Common myeloid progenitor, CD34-positive (primary cell): ENCODE data around the gene SFXN5.
A peak's percentile ranks its signal among the peaks of the same experiment; 100 is the strongest.

Experiments
- CTCF ChIA-PET: fragments of 350-600 bp; sonication (Branson Sonifier 250); formaldehyde crosslinking; loops from one replicate; lab custom pipeline; 2021; ENCODE audit warnings: antibody characterized with exemption; lab: Charles Lee
- POLR2A ChIA-PET: fragments of 350-600 bp; sonication (Branson Sonifier 250); formaldehyde crosslinking; loops from one replicate; lab custom pipeline; 2021; ENCODE audit warnings: antibody characterized with exemption; lab: Charles Lee
- DNase-seq, 3 donors: peaks; one replicate each; pipeline versions ENCODE4 v3.0.0 to v3.0.0-alpha.2; 2013
- H3K27ac ChIP-seq, 2 experiments: 1 replicate in 1 of 2; 2 replicates in 1 of 2; pipeline ENCODE4 v1.7.0; 2013; ENCODE audit warnings: inconsistent platforms in 2 of 2, low read length in 2 of 2, mild to moderate bottlenecking in 2 of 2, low read depth in 1 of 2, moderate library complexity in 1 of 2; ENCODE audit not compliant: severe bottlenecking in 2 of 2, insufficient read depth in 1 of 2, poor library complexity in 1 of 2
- H3K27me3 ChIP-seq, 5 experiments: replicated peaks in 2 of 5; 1 replicate in 3 of 5; 2 replicates in 2 of 5; pipeline versions ENCODE4 v1.6.1 to v1.7.0; 2013; ENCODE audit warnings: low read length in 4 of 5, mild to moderate bottlenecking in 2 of 5, moderate library complexity in 2 of 5, inconsistent platforms in 1 of 5; ENCODE audit not compliant: insufficient read depth in 5 of 5, control insufficient read depth in 4 of 5
- H3K36me3 ChIP-seq, 4 experiments: 1 replicate in 2 of 4; 2 replicates in 2 of 4; pipeline versions ENCODE4 v1.6.1 to v1.7.0; 2013; ENCODE audit warnings: low read length in 3 of 4, control low read depth in 1 of 4, mild to moderate bottlenecking in 1 of 4; ENCODE audit not compliant: control insufficient read depth in 4 of 4, insufficient read depth in 4 of 4
- H3K4me1 ChIP-seq, 4 experiments: 1 replicate in 3 of 4; 2 replicates in 1 of 4; pipeline versions ENCODE4 v1.6.1 to v1.7.1; 2013; ENCODE audit warnings: low read length in 3 of 4, mild to moderate bottlenecking in 3 of 4, control low read depth in 1 of 4, inconsistent platforms in 1 of 4, moderate library complexity in 1 of 4; ENCODE audit not compliant: control insufficient read depth in 4 of 4, insufficient read depth in 4 of 4; ENCODE audit errors: control extremely low read depth in 1 of 4
- H3K4me3 ChIP-seq, 7 experiments: 1 replicate in 4 of 7; 2 replicates in 3 of 7; pipeline versions ENCODE4 v1.5.1 to v1.7.0; 2013; ENCODE audit warnings: mild to moderate bottlenecking in 7 of 7, low read length in 6 of 7, moderate library complexity in 6 of 7, inconsistent platforms in 2 of 7, low read depth in 2 of 7, control low read depth in 1 of 7; ENCODE audit not compliant: insufficient read depth in 4 of 7, control insufficient read depth in 1 of 7; ENCODE audit errors: extremely low read depth in 1 of 7
- H3K9me3 ChIP-seq, 5 experiments: 1 replicate in 4 of 5; 2 replicates in 1 of 5; pipeline versions ENCODE4 v1.6.1 to v1.7.1; 2013; ENCODE audit warnings: low read length in 4 of 5, mild to moderate bottlenecking in 2 of 5, inconsistent platforms in 1 of 5, low read depth in 1 of 5, moderate library complexity in 1 of 5; ENCODE audit not compliant: control insufficient read depth in 4 of 5, insufficient read depth in 2 of 5; ENCODE audit errors: control extremely low read depth in 1 of 5
- WGBS: methylation state at CpG from one replicate; pipeline ENCODE4 v1.1.5; 2013; ENCODE audit not compliant: insufficient coverage; 5-methylcytosine and 5-hydroxymethylcytosine counted together

The SFXN5 gene

DNA sequence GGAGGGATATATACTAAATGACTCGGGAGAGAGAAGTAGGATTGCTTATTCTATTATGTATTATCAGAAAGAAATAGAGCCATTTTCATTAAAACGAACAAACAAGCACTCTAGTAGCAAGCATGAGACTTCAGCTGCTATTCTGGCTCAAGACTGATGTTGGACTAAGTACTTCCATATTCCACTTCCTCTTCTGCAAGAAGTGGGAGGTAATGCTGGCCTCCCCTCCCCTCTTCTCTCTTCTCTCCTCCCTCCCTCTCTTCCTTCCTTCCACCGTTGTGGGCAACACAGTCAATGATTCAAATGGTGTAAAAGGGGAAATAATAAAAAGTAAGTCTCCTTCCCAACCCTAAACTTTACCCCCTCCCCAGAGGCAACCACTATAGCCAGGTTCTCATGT, 91.6 kb downstream of the SFXN5 start:
- Histone ChIP-seq H3K27ac (no peak overlapping the region), H3K4me1 (peaks cover 0 to 11% (median 3%) of the 10 kb centered on the region in 4 experiments), H3K4me3 (no peak overlapping the region), H3K9me3 (no peaks in the 10 kb centered on the region), H3K36me3 (peaks cover 0 to 14% (median 4%) of the 10 kb centered on the region in 4 experiments), H3K27me3 (no peaks in the 10 kb centered on the region)
- CTCF ChIA-PET = interaction anchor here (0.9 to 2.3 kb wide), 3 partner anchors 12 to 90 kb away, joined by 3 to 8 read pairs (median 4); no protein-coding TSS in a partner anchor
- no CpG with 5 or more reads among the region's 3 CpGs for WGBS
- POLR2A ChIA-PET = no interaction called here
- peak; percentile 49 to 87 (median 79) for DNase-seq

DNA sequence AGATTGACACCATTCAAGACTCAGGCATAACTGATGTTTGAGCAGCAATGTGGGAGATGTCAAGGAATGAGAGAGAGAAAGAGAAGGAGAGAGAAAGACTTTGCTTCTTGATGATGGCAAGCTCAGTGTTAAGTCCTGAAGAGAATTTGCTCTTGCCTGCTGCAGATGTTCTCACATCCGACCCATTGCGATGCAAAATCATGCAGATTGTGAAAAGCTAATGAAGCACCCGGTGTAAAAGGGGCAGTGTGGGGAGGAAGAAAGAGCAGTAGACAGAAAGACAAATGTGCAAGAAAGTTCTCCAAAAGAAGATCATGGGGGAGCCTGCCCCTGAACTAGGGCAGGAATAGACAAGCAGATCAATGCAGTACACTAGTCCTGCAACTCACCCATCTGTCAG, 96.5 kb downstream of the SFXN5 start:
- CTCF ChIA-PET = interaction anchor here (1.4 to 5.9 kb wide), 5 partner anchors 9 to 182 kb away, joined by 3 to 86 read pairs (median 13); partner anchors contain the start of gene SPR
- no CpG with 5 or more reads among the region's 3 CpGs for WGBS
- POLR2A ChIA-PET = interaction anchor here (0.6 kb wide), 1 partner anchor 613 kb away, joined by 3 read pairs; no protein-coding TSS in a partner anchor

DNA sequence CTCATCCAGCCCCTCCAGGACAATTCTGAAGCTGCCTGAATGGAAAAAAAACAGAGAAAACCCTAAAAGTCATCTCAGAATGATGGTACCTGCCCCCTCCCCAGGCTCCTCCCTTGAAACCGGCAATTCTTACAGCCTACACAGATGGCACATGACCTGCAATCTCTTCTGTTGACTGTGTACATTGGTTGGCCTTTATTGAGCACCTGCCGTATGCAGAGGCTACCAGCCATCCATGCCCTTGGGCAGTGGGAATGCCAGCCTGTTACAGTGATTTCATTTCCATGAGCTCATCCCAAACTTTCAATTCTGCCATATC, 97.1 kb downstream of the SFXN5 start:
- no peak overlapping the region for H3K4me3 ChIP-seq
- peaks cover 0 to 4% (median 0%) of the 10 kb centered on the region in 5 experiments for H3K27me3 ChIP-seq
- no peak overlapping the region for H3K27ac ChIP-seq
- CTCF ChIA-PET = interaction anchor here (0.8 to 5.9 kb wide), 13 partner anchors 9 to 203 kb away, joined by 3 to 86 read pairs (median 5); partner anchors contain the start of gene SPR
- 100% methylated on average over 1 of the region's 2 CpGs for WGBS
- H3K9me3 ChIP-seq = no peaks in the 10 kb centered on the region
- POLR2A ChIA-PET = interaction anchor here (0.6 kb wide), 1 partner anchor 613 kb away, joined by 3 read pairs; no protein-coding TSS in a partner anchor
- no peaks in the 10 kb centered on the region for H3K4me1 ChIP-seq
- peaks cover 0 to 8% (median 3%) of the 10 kb centered on the region in 4 experiments for H3K36me3 ChIP-seq
- no peak for DNase-seq

More for the DNA sequence above, 96.5 kb downstream of the SFXN5 start:
- Histone ChIP-seq H3K4me3 (no peak overlapping the region), H3K27me3 (peaks cover 0 to 4% (median 0%) of the 10 kb centered on the region in 5 experiments), H3K4me1 (peaks cover 0 to 3% (median 1%) of the 10 kb centered on the region in 4 experiments), H3K27ac (no peak overlapping the region), H3K9me3 (no peaks in the 10 kb centered on the region), H3K36me3 (peaks cover 0 to 8% (median 3%) of the 10 kb centered on the region in 4 experiments)
- no peak for DNase-seq

DNA sequence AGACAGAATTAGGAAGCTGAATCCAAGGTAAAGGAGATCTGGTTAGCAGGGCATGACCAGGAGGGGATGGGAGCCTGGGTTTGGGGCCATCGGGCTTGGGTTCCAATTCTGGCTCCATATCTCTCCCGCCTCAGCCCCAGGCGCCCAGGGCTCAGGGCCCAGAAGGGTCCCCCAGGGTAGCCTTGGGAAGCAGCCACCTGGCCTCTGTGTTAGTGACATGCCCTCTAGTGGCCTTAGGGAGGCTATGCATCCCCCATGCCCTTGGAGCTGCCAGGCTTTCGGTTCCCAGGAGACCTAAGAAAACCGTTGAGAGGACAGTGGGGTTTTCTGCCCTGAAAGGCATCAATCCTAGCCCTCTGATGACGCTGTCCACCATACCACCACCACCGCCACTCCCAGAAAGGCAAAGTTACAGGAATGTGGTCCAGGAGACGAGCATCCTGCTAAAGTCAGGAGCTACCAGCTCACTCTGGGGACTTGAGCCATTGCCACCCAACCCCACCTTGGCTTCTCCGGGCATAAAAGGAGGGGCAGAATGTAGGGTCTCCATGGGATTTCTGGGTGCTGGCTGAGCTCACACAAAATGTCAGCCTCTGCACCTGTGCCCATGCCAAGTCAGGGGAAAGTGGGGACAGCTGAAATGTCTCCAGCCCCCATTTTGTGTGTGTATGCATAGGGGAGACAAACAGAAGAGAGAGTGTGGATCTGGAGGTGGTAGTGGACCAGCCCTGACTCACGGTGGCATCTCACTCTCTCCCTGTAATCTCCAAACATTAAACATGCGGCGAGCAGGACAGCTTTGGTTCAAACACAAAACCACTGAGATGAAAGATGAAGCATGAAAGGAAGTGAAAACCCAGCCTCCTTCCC, 97.7 kb downstream of the SFXN5 start:
- Histone ChIP-seq H3K27me3 (peaks cover 0 to 4% (median 0%) of the 10 kb centered on the region in 5 experiments), H3K4me1 (no peaks in the 10 kb centered on the region), H3K27ac (no peak overlapping the region), H3K4me3 (no peak overlapping the region), H3K9me3 (no peaks in the 10 kb centered on the region), H3K36me3 (peaks cover 0 to 8% (median 3%) of the 10 kb centered on the region in 4 experiments)
- POLR2A ChIA-PET = no interaction called here
- peak; percentile 34 to 69 (median 56) for DNase-seq
- CTCF ChIA-PET = interaction anchor here (0.8 to 5.9 kb wide), 15 partner anchors 10 to 204 kb away, joined by 3 to 86 read pairs (median 5); partner anchors contain the start of gene SPR
- WGBS = 64% methylated on average over 7 of the region's 12 CpGs

DNA sequence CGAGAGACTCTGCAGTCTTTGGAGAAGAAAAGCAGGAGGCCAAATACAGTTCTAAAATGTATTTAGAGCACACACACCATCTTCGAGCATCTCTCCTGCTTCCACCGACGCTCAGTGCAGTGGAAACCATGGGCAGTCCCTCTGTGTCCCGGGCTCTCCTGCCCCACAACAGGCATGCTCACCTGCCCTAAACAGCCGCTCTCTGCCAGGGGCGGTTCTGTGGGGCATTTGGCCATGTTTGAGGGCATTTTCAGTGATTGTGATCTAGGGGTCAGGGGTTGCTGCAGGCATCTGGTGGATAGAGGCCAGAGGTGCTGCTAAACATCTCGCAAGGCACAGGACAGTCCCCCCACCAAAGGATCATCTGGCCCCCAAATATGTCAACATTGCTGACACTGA, 98.4 kb downstream of the SFXN5 start:
- CTCF ChIA-PET = interaction anchor here (1.0 to 5.9 kb wide), 8 partner anchors 11 to 116 kb away, joined by 3 to 86 read pairs (median 6); no protein-coding TSS in a partner anchor
- WGBS = 96% methylated on average over 6 of the region's 8 CpGs
- peaks cover 0 to 8% (median 3%) of the 10 kb centered on the region in 4 experiments for H3K36me3 ChIP-seq
- no peak for DNase-seq
- peaks cover 0 to 4% (median 0%) of the 10 kb centered on the region in 5 experiments for H3K27me3 ChIP-seq
- no peaks in the 10 kb centered on the region for H3K9me3 ChIP-seq
- H3K27ac ChIP-seq = no peak overlapping the region
- no peaks in the 10 kb centered on the region for H3K4me1 ChIP-seq
- no peak overlapping the region for H3K4me3 ChIP-seq
- POLR2A ChIA-PET = no interaction called here

DNA sequence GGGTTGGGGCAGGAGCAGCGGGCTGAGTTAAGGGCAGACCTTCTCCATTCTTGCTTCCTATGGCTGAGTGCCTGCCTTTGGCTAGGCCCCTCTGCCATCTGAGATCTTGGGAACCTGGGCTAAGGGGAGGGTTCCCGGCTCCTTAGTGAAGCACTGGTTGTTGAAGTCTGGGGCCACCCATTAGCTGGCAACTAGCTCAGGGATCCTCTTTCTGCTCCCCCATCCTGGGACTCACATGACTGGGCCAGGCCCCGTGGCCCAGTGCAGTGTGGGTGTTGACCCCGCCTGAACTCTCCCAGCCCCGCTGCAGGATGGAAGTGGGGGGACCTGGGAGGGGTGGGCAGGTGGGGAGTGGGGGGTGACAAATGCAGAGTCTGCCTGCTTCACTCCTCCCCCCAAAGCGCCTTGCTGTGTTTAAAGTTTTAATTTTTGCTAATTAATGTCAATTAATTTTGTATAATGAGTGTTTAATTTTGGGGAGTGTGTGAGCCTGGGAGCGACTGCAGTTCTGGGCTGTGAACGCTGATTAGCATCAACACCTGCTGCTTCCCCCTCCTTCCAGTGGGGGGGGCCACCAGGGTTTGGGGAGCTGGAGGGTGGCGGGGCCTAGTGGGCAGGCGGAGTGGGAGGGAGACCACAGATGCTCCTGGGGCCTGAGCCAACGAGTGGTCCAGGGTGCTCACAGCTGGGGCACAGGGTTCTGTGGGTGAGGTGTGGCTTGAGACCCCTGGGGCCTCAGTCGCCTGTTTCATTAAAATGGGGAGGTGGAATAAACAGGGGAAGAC, 99.0 kb downstream of the SFXN5 start:
- ChIA-PET CTCF (interaction anchor here (1.3 to 5.9 kb wide), 4 partner anchors 11 to 79 kb away, joined by 5 to 86 read pairs (median 10); no protein-coding TSS in a partner anchor), POLR2A (no interaction called here)
- H3K36me3 ChIP-seq = peaks cover 0 to 8% (median 3%) of the 10 kb centered on the region in 4 experiments
- no peaks in the 10 kb centered on the region for H3K4me1 ChIP-seq
- H3K9me3 ChIP-seq = no peaks in the 10 kb centered on the region
- peaks cover 0 to 4% (median 0%) of the 10 kb centered on the region in 5 experiments for H3K27me3 ChIP-seq
- no peak overlapping the region for H3K4me3 ChIP-seq
- 100% methylated on average over 2 of the region's 12 CpGs for WGBS
- no peak for DNase-seq
- H3K27ac ChIP-seq = no peak overlapping the region
